Endodermal cell (in vitro differentiated cells): ENCODE results near the gene NYNRIN. TPM values are rescaled to one million over a fixed set of nuclear protein-coding genes. Genes with fewer than 3 reads are reported as not detected.
A peak's percentile ranks its signal among the peaks of the same experiment; 100 is the strongest.

Experiments used
- DNase-seq: peaks from one replicate; pipeline ENCODE4 v3.0.0-alpha.2; 2017
- H3K27ac ChIP-seq: 2 replicates; pipeline ENCODE4 v1.5.1; 2013; ENCODE audit warnings: mild to moderate bottlenecking, low read depth, low read length, moderate library complexity
- H3K27me3 ChIP-seq: 2 replicates; pipeline ENCODE4 v1.6.1; 2013; ENCODE audit warnings: mild to moderate bottlenecking, low read length, moderate library complexity; ENCODE audit not compliant: insufficient read depth, control insufficient read depth, poor library complexity, severe bottlenecking
- H3K36me3 ChIP-seq: 2 replicates; pipeline ENCODE4 v1.7.0; 2013; ENCODE audit warnings: mild to moderate bottlenecking, low read length, moderate library complexity; ENCODE audit not compliant: control insufficient read depth, insufficient read depth
- H3K4me1 ChIP-seq: one replicate; pipeline ENCODE4 v1.7.0; 2013; ENCODE audit warnings: low read length; ENCODE audit not compliant: control insufficient read depth, insufficient read depth
- H3K4me3 ChIP-seq: 2 replicates; pipeline ENCODE4 v1.5.1; 2013; ENCODE audit warnings: mild to moderate bottlenecking, low read length, moderate library complexity
- H3K9ac ChIP-seq: 2 replicates; pipeline ENCODE4 v1.6.1; 2013; ENCODE audit warnings: mild to moderate bottlenecking, low read length, moderate library complexity; ENCODE audit not compliant: poor library complexity, severe bottlenecking; ENCODE audit errors: extremely low read depth
- H3K9me3 ChIP-seq: 2 replicates; pipeline ENCODE4 v1.6.1; 2013; ENCODE audit warnings: mild to moderate bottlenecking, low read length, moderate library complexity; ENCODE audit not compliant: control insufficient read depth
- H3K27ac Mint-ChIP-seq: 2 replicates; pipeline ENCODE4 v1.8.0; 2020; ENCODE audit warnings: mixed read lengths
- H3K27me3 Mint-ChIP-seq: 2 replicates; pipeline ENCODE4 v1.8.0; 2021; ENCODE audit warnings: mild to moderate bottlenecking, mixed read lengths; ENCODE audit not compliant: insufficient read depth
- H3K36me3 Mint-ChIP-seq: 2 replicates; pipeline ENCODE4 v1.8.0; 2020; ENCODE audit warnings: low read depth, mixed read lengths
- H3K4me1 Mint-ChIP-seq: 2 replicates; pipeline ENCODE4 v1.8.0; 2020; ENCODE audit warnings: mixed read lengths
- H3K4me3 Mint-ChIP-seq: 2 replicates; pipeline ENCODE4 v1.8.0; 2020; ENCODE audit warnings: mild to moderate bottlenecking, moderate library complexity, mixed read lengths
- H3K9me3 Mint-ChIP-seq: 2 replicates; pipeline ENCODE4 v1.8.0; 2020; ENCODE audit warnings: mild to moderate bottlenecking, mixed read lengths
- CTCF ChIP-seq: fragments of 200-600 bp; sonication (generic); conservative IDR thresholded peaks from 2 replicates; pipeline ENCODE4 v1.5.0; 2021; ENCODE audit warnings: antibody characterized with exemption, mild to moderate bottlenecking
- WGBS, 2 experiments: methylation state at CpG; one replicate each; pipeline versions ENCODE4 v1.1.5 to v1.1.7; 2013; ENCODE audit warnings: missing lambda C conversion rate in 2 of 2, mixed read lengths in 1 of 2; ENCODE audit not compliant: insufficient coverage in 1 of 2, insufficient read length in 1 of 2; 5-methylcytosine and 5-hydroxymethylcytosine counted together
- total RNA-seq, 2 donors: library from RNA; stranded (reverse); fragmentation: NEBNext Ultra II Directional in 1 of 2; extraction: Animal tissue kit (Norgen Biotek cat#: 25700) in 1 of 2; gene quantifications; 2 replicates in 1 of 2; 3 replicates in 1 of 2; pipeline ENCODE4 v1.2.1, GENCODE V29; 2021

The NYNRIN gene
- total RNA-seq, 2 donors from 2014 or later: 19.5 to 19.7 TPM

GRCh38 chr14:24440606-24441399 is 42.0 kb downstream of the NYNRIN start:
- Mint-ChIP-seq H3K4me3 (peak overlapping the region; percentile 94), H3K4me1 (peaks cover 28% of the 10 kb centered on the region), H3K27me3 (no peaks in the 10 kb centered on the region), H3K9me3 (peaks cover 2% of the 10 kb centered on the region), H3K36me3 (peaks cover 43% of the 10 kb centered on the region), H3K27ac (no peak overlapping the region)
- H3K9ac ChIP-seq: no peak overlapping the region
- WGBS, 2 experiments: 91 to 95% methylated on average over 6 to 8 of the region's 8 CpGs
- H3K27ac ChIP-seq: no peak overlapping the region
- H3K9me3 ChIP-seq: no peaks in the 10 kb centered on the region
- peak overlapping the region; percentile 97 for H3K4me3 ChIP-seq
- peaks cover 26% of the 10 kb centered on the region for H3K4me1 ChIP-seq
- no peak for TF ChIP-seq CTCF
- no peaks in the 10 kb centered on the region for H3K27me3 ChIP-seq
- peaks cover 27% of the 10 kb centered on the region for H3K36me3 ChIP-seq
- no peak for DNase-seq

- no peak overlapping the region for H3K9ac ChIP-seq
- H3K36me3 Mint-ChIP-seq: peaks cover 43% of the 10 kb centered on the region
- H3K27me3 Mint-ChIP-seq: no peaks in the 10 kb centered on the region
- H3K4me1 ChIP-seq: peaks cover 26% of the 10 kb centered on the region
- H3K27me3 ChIP-seq: no peaks in the 10 kb centered on the region
- H3K27ac ChIP-seq: no peak overlapping the region
- peak overlapping the region; percentile 100 for H3K27ac Mint-ChIP-seq
- peaks cover 2% of the 10 kb centered on the region for H3K9me3 Mint-ChIP-seq
- peaks cover 28% of the 10 kb centered on the region for H3K4me1 Mint-ChIP-seq
- no peaks in the 10 kb centered on the region for H3K9me3 ChIP-seq
- H3K4me3 Mint-ChIP-seq: peak overlapping the region; percentile 94
- WGBS, 2 experiments: 28 to 56% methylated on average over 3 to 5 of the region's 5 CpGs
- no peak for TF ChIP-seq CTCF
- H3K4me3 ChIP-seq: peak overlapping the region; percentile 97
- peaks cover 27% of the 10 kb centered on the region for H3K36me3 ChIP-seq
- DNase-seq: no peak
Measured at GRCh38 chr14:24441485-24441884, 42.7 kb downstream of the NYNRIN start.

GRCh38 chr14:24441904-24442239 is 43.1 kb downstream of the NYNRIN start:
- no peaks in the 10 kb centered on the region for H3K9me3 ChIP-seq
- no peaks in the 10 kb centered on the region for H3K27me3 Mint-ChIP-seq
- peak overlapping the region; percentile 94 for H3K4me3 Mint-ChIP-seq
- peak overlapping the region; percentile 97 for H3K4me3 ChIP-seq
- peaks cover 27% of the 10 kb centered on the region for H3K36me3 ChIP-seq
- peaks cover 2% of the 10 kb centered on the region for H3K9me3 Mint-ChIP-seq
- H3K4me1 ChIP-seq: peaks cover 26% of the 10 kb centered on the region
- H3K27me3 ChIP-seq: no peaks in the 10 kb centered on the region
- H3K9ac ChIP-seq: no peak overlapping the region
- 0 to 3% methylated on average over 7 to 12 of the region's 12 CpGs for WGBS, 2 experiments
- peaks cover 39% of the 10 kb centered on the region for H3K36me3 Mint-ChIP-seq
- H3K27ac Mint-ChIP-seq: peak overlapping the region; percentile 100
- H3K27ac ChIP-seq: peak overlapping the region; percentile 91
- H3K4me1 Mint-ChIP-seq: peaks cover 28% of the 10 kb centered on the region
- no peak for TF ChIP-seq CTCF
- DNase-seq: no peak
